Fibroblast of lung (primary cell): ENCODE results near the gene CHD9NB. TPM values are rescaled to one million over a fixed set of nuclear protein-coding genes. Genes with fewer than 3 reads are reported as not detected.

Source experiments
- DNase-seq, 2 donors: peaks; one replicate each; pipeline versions ENCODE4 v3.0.0 to v3.0.0-alpha.2; 2010; ENCODE audit warnings: low read depth in 2 of 2
- H2AFZ ChIP-seq: 2 replicates; pipeline ENCODE4 v1.5.1; 2012; ENCODE audit warnings: low read length, control low read depth, inconsistent platforms
- H3K27ac ChIP-seq: 2 replicates; pipeline ENCODE4 v1.5.1; 2011; ENCODE audit warnings: low read length, control low read depth; ENCODE audit not compliant: insufficient read depth
- H3K27me3 ChIP-seq: 2 replicates; pipeline ENCODE4 v1.5.1; 2011; ENCODE audit warnings: mild to moderate bottlenecking, low read length; ENCODE audit not compliant: control insufficient read depth, insufficient read depth
- H3K36me3 ChIP-seq: 2 replicates; pipeline ENCODE4 v1.5.1; 2011; ENCODE audit warnings: low read length; ENCODE audit not compliant: control insufficient read depth, insufficient read depth
- H3K4me1 ChIP-seq: 2 replicates; pipeline ENCODE4 v1.5.1; 2011; ENCODE audit warnings: low read length; ENCODE audit not compliant: control insufficient read depth, insufficient read depth; ENCODE audit errors: extremely low read depth
- H3K4me2 ChIP-seq: 2 replicates; pipeline ENCODE4 v1.5.1; 2011; ENCODE audit warnings: low read length, control low read depth; ENCODE audit not compliant: insufficient read depth; ENCODE audit errors: extremely low read depth
- H3K4me3 ChIP-seq, 4 experiments: fragments of 200-600 bp in 1 of 4; sonication (generic) in 1 of 4; replicated peaks in 1 of 4; 2 replicates each; pipeline ENCODE4 v1.5.1; 2011 to 2016; ENCODE audit warnings: low read length in 4 of 4, low read depth in 3 of 4, mild to moderate bottlenecking in 3 of 4, control low read depth in 2 of 4, inconsistent platforms in 1 of 4, mixed read lengths in 1 of 4; ENCODE audit not compliant: insufficient read depth in 1 of 4; ENCODE audit errors: control extremely low read depth in 1 of 4
- H3K79me2 ChIP-seq: 2 replicates; pipeline ENCODE4 v1.5.1; 2012; ENCODE audit warnings: mild to moderate bottlenecking, low read length, inconsistent platforms; ENCODE audit not compliant: control insufficient read depth, insufficient read depth
- H3K9ac ChIP-seq: 2 replicates; pipeline ENCODE4 v1.5.1; 2011; ENCODE audit warnings: mild to moderate bottlenecking, low read length, control low read depth; ENCODE audit not compliant: insufficient read depth
- H3K9me3 ChIP-seq: 2 replicates; pipeline ENCODE4 v1.5.1; 2012; ENCODE audit warnings: low read depth, low read length; ENCODE audit not compliant: control insufficient read depth, insufficient read depth
- H4K20me1 ChIP-seq: 2 replicates; pipeline ENCODE4 v1.5.1; 2011; ENCODE audit warnings: low read length; ENCODE audit not compliant: control insufficient read depth, insufficient read depth; ENCODE audit errors: extremely low read depth
- EZH2 ChIP-seq: IDR thresholded peaks from 2 replicates; pipeline ENCODE4 v1.5.1; 2012; ENCODE audit warnings: low read length, control low read depth, mild to moderate bottlenecking; ENCODE audit errors: missing control alignments
- polyA plus RNA-seq, 2 donors: library from polyadenylated mRNA; depleted of rRNA in 1 of 2; stranded (reverse) in 1 of 2; unstranded in 1 of 2; fragments of >200 nt; gene quantifications; 2 replicates each; pipeline ENCODE4 v1.2.1, GENCODE V29; 2011 to 2012; ENCODE audit warnings: missing spikeins in 1 of 2
- total RNA-seq: library from RNA; depleted of rRNA; stranded (reverse); fragments of >200 nt; gene quantifications from 2 replicates; pipeline ENCODE4 v1.2.1, GENCODE V29; 2014
- TF ChIP-seq, protein P1 (sequence below), 2 donors: IDR thresholded peaks in 1 of 2; conservative IDR thresholded peaks in 1 of 2; 1 replicate in 1 of 2; 2 replicates in 1 of 2; pipeline ENCODE4 v1.5.1; 2011 to 2012; ENCODE audit warnings: low read length in 2 of 2, control low read depth in 1 of 2, inconsistent platforms in 1 of 2, low read depth in 1 of 2, mild to moderate bottlenecking in 1 of 2

CHD9NB gene
- total and polyA plus RNA-seq, 2 donors (not counting 1 experiment from before 2014, with no cell fraction given) = 0.34 to 5.3 TPM

DNA sequence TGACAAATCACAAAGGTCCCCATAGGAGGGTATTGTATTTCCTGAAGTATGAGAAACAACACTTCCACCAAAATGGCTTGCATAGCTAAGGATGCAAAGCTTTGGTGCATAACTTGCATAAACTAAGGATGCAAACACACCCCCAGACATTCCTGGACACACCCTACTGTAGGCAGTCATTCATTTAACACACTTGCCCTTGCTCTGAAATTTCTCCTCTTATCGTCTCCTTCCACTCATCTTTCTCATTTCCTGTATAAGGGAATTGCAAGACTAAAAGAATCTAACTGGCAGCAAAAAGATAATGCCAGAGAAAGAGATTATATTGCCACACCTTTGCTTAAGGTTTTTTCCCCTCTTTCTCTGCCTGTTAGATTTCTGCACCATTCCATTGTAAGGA lies 30.4 kb upstream of the CHD9NB start:
- H3K36me3 ChIP-seq = no peaks in the 10 kb centered on the region
- peaks cover 20% of the 10 kb centered on the region for H3K4me1 ChIP-seq
- DNase-seq = peak in 1 of 2 donors; percentile 65
- no peak overlapping the region for H3K4me2 ChIP-seq
- no peaks in the 10 kb centered on the region for H3K79me2 ChIP-seq
- H3K27ac ChIP-seq = no peak overlapping the region
- H3K4me3 ChIP-seq = no peak overlapping the region
- no peaks in the 10 kb centered on the region for H3K9me3 ChIP-seq
- H3K27me3 ChIP-seq = no peaks in the 10 kb centered on the region
- H2AFZ ChIP-seq = no peak overlapping the region
- no peak for TF ChIP-seq EZH2
- TF ChIP-seq, protein P1, sequence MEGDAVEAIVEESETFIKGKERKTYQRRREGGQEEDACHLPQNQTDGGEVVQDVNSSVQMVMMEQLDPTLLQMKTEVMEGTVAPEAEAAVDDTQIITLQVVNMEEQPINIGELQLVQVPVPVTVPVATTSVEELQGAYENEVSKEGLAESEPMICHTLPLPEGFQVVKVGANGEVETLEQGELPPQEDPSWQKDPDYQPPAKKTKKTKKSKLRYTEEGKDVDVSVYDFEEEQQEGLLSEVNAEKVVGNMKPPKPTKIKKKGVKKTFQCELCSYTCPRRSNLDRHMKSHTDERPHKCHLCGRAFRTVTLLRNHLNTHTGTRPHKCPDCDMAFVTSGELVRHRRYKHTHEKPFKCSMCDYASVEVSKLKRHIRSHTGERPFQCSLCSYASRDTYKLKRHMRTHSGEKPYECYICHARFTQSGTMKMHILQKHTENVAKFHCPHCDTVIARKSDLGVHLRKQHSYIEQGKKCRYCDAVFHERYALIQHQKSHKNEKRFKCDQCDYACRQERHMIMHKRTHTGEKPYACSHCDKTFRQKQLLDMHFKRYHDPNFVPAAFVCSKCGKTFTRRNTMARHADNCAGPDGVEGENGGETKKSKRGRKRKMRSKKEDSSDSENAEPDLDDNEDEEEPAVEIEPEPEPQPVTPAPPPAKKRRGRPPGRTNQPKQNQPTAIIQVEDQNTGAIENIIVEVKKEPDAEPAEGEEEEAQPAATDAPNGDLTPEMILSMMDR (conservative IDR thresholded peaks at IDR 0.05 in 1 of 2, IDR thresholded peaks at IDR 0.05 in 1 of 2; ENCODE audit: low read depth in 1 of 2, low read length in 2 of 2) = no peak
- H3K9ac ChIP-seq = no peak overlapping the region
- H4K20me1 ChIP-seq = no peaks in the 10 kb centered on the region

DNA sequence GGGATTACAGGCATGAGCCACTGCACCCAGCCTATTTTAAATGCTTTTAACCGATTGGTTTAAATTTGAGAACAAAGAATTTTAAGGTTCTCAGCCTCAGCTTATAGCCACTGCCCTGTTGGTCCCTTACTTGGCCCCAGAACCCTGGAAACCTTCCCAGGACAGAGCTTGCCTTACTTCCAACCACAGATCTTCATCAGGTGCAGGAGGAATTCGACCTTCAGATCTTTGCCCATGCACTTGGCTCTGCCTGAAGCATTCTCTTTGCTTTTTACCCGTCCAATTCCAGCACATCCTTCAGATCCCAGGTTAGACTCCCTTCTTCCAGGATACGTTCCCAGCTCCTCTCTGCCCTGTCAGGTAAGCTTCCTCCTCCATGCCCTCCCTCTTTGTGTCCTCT lies 29.8 kb upstream of the CHD9NB start:
- TF ChIP-seq, protein P1 (conservative IDR thresholded peaks at IDR 0.05 in 1 of 2, IDR thresholded peaks at IDR 0.05 in 1 of 2; ENCODE audit: low read depth in 1 of 2, low read length in 2 of 2) = no peak
- peaks cover 20% of the 10 kb centered on the region for H3K4me1 ChIP-seq
- H3K9me3 ChIP-seq = no peaks in the 10 kb centered on the region
- H3K9ac ChIP-seq = no peak overlapping the region
- H3K4me3 ChIP-seq = no peak overlapping the region
- no peak overlapping the region for H3K4me2 ChIP-seq
- no peaks in the 10 kb centered on the region for H3K27me3 ChIP-seq
- no peak overlapping the region for H2AFZ ChIP-seq
- no peak overlapping the region for H3K27ac ChIP-seq
- H4K20me1 ChIP-seq = no peaks in the 10 kb centered on the region
- no peaks in the 10 kb centered on the region for H3K36me3 ChIP-seq
- no peaks in the 10 kb centered on the region for H3K79me2 ChIP-seq
- no peak for DNase-seq

DNA sequence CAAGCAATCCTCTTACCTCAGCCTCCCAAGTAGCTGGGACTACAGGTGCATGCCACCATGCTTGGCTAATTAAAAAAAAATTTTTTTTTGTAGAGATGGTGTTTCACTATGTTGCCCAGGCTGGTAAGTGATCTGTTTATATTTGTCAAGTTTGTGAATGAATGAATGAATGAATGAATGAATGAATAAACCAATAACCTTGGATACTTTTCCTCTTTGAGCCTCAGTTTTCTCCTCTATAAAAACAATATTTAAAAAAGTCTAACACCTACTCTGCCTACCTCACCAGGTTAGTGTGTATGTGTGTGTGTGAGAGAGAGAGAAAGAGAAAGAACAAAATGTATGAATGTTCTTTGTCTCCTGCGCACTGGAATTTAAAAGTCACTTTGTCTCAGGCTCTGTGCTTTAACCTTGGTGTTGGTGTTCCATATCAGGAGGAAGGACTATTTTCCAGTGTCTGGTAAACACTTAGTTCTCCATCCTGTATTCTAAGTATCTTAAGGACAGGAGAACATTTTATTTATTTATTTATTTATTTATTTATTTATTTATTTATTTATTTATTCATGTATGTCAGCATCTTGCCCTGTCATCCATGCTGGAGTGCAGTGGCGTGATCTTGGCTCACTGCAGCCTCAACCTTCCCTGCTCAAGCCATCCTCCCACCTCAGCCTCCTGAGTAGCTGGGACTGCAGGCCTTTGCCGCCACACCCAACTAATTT lies 29.1 kb upstream of the CHD9NB start:
- peaks cover 20% of the 10 kb centered on the region for H3K4me1 ChIP-seq
- H3K4me3 ChIP-seq = no peak overlapping the region
- no peak overlapping the region for H3K9ac ChIP-seq
- H3K27ac ChIP-seq = no peak overlapping the region
- DNase-seq = no peak
- H3K36me3 ChIP-seq = no peaks in the 10 kb centered on the region
- no peak for TF ChIP-seq EZH2
- TF ChIP-seq, protein P1 (conservative IDR thresholded peaks at IDR 0.05 in 1 of 2, IDR thresholded peaks at IDR 0.05 in 1 of 2; ENCODE audit: low read depth in 1 of 2, low read length in 2 of 2) = no peak
- H3K79me2 ChIP-seq = no peaks in the 10 kb centered on the region
- no peaks in the 10 kb centered on the region for H3K9me3 ChIP-seq
- no peak overlapping the region for H2AFZ ChIP-seq
- no peaks in the 10 kb centered on the region for H4K20me1 ChIP-seq
- H3K4me2 ChIP-seq = no peak overlapping the region
- H3K27me3 ChIP-seq = no peaks in the 10 kb centered on the region
